SK-N-MC (cell line): Measurements from ENCODE around the gene NHERF1.

ENCODE experiments used
- DNase-seq: peaks from one replicate; pipeline ENCODE4 v3.0.0-alpha.2; 2011; ENCODE audit warnings: low read depth, low spot score
- H3K27ac ChIP-seq: fragments of 200-600 bp; sonication (generic); 2 replicates; pipeline ENCODE4 v1.5.1; 2016; ENCODE audit warnings: mixed run types
- H3K36me3 ChIP-seq: fragments of 200-600 bp; sonication (generic); 2 replicates; pipeline ENCODE4 v1.6.1; 2017; ENCODE audit warnings: antibody characterized with exemption, low read length, mixed read lengths; ENCODE audit not compliant: insufficient read depth
- H3K4me3 ChIP-seq: fragments of 200-600 bp; sonication (generic); 2 replicates; pipeline ENCODE4 v1.5.1; 2016
- H3K9ac ChIP-seq: fragments of 200-600 bp; sonication (generic); 2 replicates; pipeline ENCODE4 v1.8.0; 2017; ENCODE audit warnings: mixed run types, mixed read lengths; ENCODE audit not compliant: insufficient read length
- H3K9me3 ChIP-seq: fragments of 200-600 bp; sonication (generic); 2 replicates; pipeline ENCODE4 v1.6.1; 2017; ENCODE audit warnings: low read depth, mild to moderate bottlenecking, antibody characterized with exemption, low read length, moderate library complexity, mixed read lengths
- EZH2 ChIP-seq: fragments of 200-600 bp; sonication (generic); IDR thresholded peaks from one replicate; pipeline ENCODE4 v1.6.1; 2017; ENCODE audit warnings: antibody characterized with exemption
- FOXP2 ChIP-seq: optimal IDR thresholded peaks from 2 replicates; pipeline ENCODE3; 2011; ENCODE audit warnings: mild to moderate bottlenecking, moderate library complexity; ENCODE audit not compliant: insufficient read depth; ENCODE audit errors: extremely low read length, control extremely low read depth
- POLR2AphosphoS5 ChIP-seq: IDR thresholded peaks from 2 replicates; pipeline ENCODE4 v1.6.1; 2012; ENCODE audit warnings: mild to moderate bottlenecking, low read depth, low read length, borderline replicate concordance

Gene NHERF1

GRCh38 chr17:74766413-74766812 lies 18.0 kb downstream of the NHERF1 start:
- peaks cover 4% of the 10 kb centered on the region; the same call in 1 of the 2 replicates for H3K36me3 ChIP-seq
- H3K4me3 ChIP-seq = no peak overlapping the region
- no peaks in the 10 kb centered on the region for H3K9me3 ChIP-seq
- no peak overlapping the region for H3K27ac ChIP-seq
- TF ChIP-seq POLR2AphosphoS5 (no peak), EZH2 (no peak), FOXP2 (no peak)
- DNase-seq = no peak
- no peak overlapping the region for H3K9ac ChIP-seq

DNA sequence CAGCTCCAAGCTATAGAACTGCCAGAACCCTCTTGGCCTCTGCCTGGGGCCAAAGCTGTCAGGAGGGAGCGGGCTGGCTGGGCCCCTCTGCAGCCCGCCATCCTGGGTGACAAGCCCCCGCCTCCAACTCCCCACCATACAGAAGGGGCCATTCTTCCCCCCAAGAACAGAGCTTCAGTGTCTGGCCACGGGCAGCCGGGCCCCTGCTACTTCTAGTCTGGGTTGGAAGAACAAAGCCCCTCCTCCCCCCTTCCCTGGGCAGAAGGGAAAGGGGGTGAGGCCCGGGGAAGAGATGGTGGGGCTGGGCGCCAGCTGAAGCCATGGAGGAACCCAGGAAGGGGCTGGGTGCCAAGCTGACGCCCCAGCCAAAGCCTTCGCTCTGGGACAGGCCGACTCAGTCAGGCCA lies 18.7 kb downstream of the NHERF1 start:
- Histone ChIP-seq H3K9me3 (no peaks in the 10 kb centered on the region), H3K4me3 (no peak overlapping the region), H3K27ac (no peak overlapping the region), H3K9ac (no peak overlapping the region), H3K36me3 (peaks cover 11% of the 10 kb centered on the region; the same call in 1 of the 2 replicates)
- TF ChIP-seq POLR2AphosphoS5 = no peak
- no peak for TF ChIP-seq EZH2
- no peak for TF ChIP-seq FOXP2
- no peak for DNase-seq

DNA sequence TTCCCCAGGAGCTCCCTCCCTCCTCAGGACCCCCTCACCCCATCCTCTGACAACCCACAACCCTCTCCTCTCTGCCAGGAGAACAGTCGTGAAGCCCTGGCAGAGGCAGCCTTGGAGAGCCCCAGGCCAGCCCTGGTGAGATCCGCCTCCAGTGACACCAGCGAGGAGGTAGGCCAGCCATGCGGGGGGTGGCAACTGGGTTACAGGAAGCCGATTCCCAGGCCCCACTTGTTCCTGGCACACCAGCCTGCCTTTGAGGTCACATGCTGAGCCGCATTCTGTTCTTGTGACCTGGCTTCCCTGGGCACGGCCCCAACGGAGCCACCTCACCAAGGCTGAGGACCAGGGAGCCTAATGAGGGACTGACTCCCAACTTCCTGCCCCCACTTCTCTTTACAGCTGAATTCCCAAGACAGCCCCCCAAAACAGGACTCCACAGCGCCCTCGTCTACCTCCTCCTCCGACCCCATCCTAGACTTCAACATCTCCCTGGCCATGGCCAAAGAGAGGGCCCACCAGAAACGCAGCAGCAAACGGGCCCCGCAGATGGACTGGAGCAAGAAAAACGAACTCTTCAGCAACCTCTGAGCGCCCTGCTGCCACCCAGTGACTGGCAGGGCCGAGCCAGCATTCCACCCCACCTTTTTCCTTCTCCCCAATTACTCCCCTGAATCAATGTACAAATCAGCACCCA lies 19.8 kb downstream of the NHERF1 start:
- no peak for DNase-seq
- H3K36me3 ChIP-seq = peaks cover 22% of the 10 kb centered on the region; the same call in 1 of the 2 replicates

DNA sequence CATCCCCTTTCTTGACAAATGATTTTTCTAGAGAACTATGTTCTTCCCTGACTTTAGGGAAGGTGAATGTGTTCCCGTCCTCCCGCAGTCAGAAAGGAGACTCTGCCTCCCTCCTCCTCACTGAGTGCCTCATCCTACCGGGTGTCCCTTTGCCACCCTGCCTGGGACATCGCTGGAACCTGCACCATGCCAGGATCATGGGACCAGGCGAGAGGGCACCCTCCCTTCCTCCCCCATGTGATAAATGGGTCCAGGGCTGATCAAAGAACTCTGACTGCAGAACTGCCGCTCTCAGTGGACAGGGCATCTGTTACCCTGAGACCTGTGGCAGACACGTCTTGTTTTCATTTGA lies 20.3 kb downstream of the NHERF1 start:
- H3K9me3 ChIP-seq = no peaks in the 10 kb centered on the region
- no peak overlapping the region for H3K4me3 ChIP-seq
- H3K9ac ChIP-seq = no peak overlapping the region
- H3K27ac ChIP-seq = no peak overlapping the region
- H3K36me3 ChIP-seq = peaks cover 28% of the 10 kb centered on the region; the same call in 1 of the 2 replicates
- TF ChIP-seq POLR2AphosphoS5 = no peak
- TF ChIP-seq FOXP2 = no peak
- no peak for TF ChIP-seq EZH2
- DNase-seq = no peak

More for the DNA sequence above, 19.8 kb downstream of the NHERF1 start:
- no peak overlapping the region for H3K9ac ChIP-seq
- H3K4me3 ChIP-seq = no peak overlapping the region
- H3K27ac ChIP-seq = no peak overlapping the region
- TF ChIP-seq EZH2 (no peak), FOXP2 (no peak), POLR2AphosphoS5 (no peak)
- H3K9me3 ChIP-seq = no peaks in the 10 kb centered on the region

- Histone ChIP-seq H3K36me3 (peaks cover 29% of the 10 kb centered on the region; the same call in 1 of the 2 replicates), H3K9ac (no peak overlapping the region), H3K27ac (no peak overlapping the region), H3K4me3 (no peak overlapping the region), H3K9me3 (no peaks in the 10 kb centered on the region)
- no peak for TF ChIP-seq FOXP2
- no peak for TF ChIP-seq EZH2
- TF ChIP-seq POLR2AphosphoS5 = no peak; the same call in 1 of the 2 replicates
- no peak for DNase-seq
Measured at GRCh38 chr17:74769266-74769855, 20.9 kb downstream of the NHERF1 start.

DNA sequence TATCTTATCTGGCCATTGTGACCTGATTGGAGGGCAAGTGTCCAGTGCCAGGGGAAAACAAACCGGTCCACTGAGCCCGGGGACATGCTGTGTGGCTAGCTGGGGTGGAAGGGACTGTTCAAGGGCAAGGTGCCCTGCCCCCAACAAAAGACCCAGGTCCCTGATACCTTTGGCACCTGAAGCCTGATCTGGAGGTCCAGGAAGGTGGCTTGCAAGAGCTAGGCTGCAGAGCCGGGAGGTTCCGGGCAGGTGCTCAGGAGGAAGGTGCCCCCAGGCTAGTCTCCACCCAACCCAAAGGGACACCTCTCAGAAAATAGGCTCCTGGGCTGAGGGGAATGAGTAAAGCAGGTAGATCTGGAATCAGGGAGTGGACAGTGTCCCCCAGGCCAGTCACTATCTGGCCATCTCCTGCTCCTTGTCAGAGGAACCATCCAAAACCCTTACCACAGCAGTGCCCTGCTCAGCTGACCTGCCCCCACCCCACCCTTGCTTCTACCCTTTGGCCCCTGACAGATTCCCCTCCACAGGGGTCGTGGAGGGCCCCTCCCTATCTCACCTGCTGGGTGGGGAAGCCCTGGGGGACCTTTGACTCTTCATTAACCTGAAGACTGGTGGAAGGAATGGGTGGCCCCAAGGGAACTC lies 21.5 kb downstream of the NHERF1 start:
- H3K27ac ChIP-seq = no peak overlapping the region
- no peak for DNase-seq
- no peaks in the 10 kb centered on the region for H3K9me3 ChIP-seq
- no peak overlapping the region for H3K9ac ChIP-seq
- H3K36me3 ChIP-seq = peaks cover 29% of the 10 kb centered on the region; the same call in 1 of the 2 replicates
- no peak for TF ChIP-seq FOXP2
- TF ChIP-seq POLR2AphosphoS5 = no peak; the same call in 1 of the 2 replicates
- TF ChIP-seq EZH2 = no peak
- no peak overlapping the region for H3K4me3 ChIP-seq

DNA sequence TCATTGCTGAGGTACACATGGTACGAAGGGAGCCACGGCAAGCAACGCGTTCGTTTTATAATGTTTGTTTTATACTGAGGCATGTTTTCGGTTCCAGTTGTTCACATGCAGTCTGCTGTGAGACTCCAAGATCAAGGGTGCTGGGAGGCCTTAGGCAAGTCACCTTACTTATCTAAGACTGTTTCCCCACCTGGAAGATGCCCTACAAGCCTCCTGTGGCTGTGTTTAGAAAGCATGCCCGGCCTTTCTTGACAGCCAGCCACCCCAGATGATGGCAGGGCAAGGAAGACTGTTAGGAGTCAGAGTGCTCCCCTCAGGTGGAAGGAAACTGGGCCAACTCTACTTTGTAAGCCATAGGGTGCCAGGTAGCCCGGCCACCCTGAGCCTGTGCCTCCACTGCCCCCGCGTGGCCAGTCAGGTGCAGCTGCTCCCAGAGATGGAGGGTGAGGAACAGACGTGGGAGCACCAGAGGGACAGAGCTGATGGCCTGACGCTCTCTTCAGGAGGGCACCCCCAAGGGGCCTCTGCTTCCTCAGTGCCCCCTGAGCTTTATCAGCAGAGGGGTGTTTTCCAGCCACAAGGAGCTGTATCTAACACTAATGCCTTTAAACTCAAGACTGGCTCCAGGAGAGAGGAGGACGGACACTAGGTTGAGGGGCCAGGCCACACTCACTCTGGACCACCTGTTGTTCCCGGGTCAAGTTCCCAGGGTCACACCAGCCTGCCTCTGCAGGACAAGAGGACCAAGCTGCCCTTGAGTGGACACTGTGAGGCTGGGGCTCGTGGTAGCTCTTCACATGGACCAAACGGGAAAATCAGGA lies 22.3 kb downstream of the NHERF1 start:
- H3K36me3 ChIP-seq = peaks cover 29% of the 10 kb centered on the region; the same call in 1 of the 2 replicates
- no peak overlapping the region for H3K9ac ChIP-seq
- H3K27ac ChIP-seq = no peak overlapping the region
- no peaks in the 10 kb centered on the region for H3K9me3 ChIP-seq
- TF ChIP-seq POLR2AphosphoS5 (no peak), EZH2 (no peak), FOXP2 (no peak)
- DNase-seq = no peak
- H3K4me3 ChIP-seq = no peak overlapping the region

GRCh38 chr17:74771319-74771914 lies 23.0 kb downstream of the NHERF1 start:
- Histone ChIP-seq H3K9ac (no peak overlapping the region), H3K27ac (no peak overlapping the region), H3K4me3 (no peak overlapping the region), H3K9me3 (no peaks in the 10 kb centered on the region), H3K36me3 (peaks cover 29% of the 10 kb centered on the region; the same call in 1 of the 2 replicates)
- no peak for TF ChIP-seq POLR2AphosphoS5
- no peak for TF ChIP-seq EZH2
- no peak for TF ChIP-seq FOXP2
- no peak for DNase-seq
